HG03571 (cell line): ENCODE measurements around the gene STK32B.
"Not testable (repeated sequence)": the region's sequence is repeated elsewhere in the genome, so short reads cannot be mapped to it uniquely, and the experiment has no call there.

Experiments used
- ATAC-seq: cut with Tn5 transposase; IDR thresholded peaks from one replicate; pipeline ENCODE4 v1.9.1; 2021; ENCODE audit not compliant: unreplicated experiment

STK32B gene

DNA sequence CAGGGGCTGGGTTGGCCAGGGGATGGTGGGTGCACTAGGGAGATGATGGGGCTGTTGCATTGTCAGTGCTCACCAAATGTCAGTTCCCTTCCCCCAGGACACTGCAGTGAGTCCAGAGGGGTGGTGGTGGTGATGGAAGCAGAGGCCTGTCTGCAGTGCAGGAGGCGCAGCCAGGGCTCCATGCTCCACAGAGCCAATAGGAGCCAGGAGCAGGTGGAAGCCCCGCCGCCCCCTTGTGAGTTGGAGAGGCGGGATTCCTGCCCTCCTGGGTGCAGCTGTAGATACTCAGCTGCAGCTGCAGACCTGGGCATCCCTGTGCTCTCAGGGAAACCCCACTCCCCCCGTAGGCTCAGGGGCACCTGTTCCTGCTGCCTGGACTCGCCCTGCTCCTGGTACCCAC, 372.4 kb downstream of the STK32B start:
- ATAC-seq, result no peak

- no peak for ATAC-seq
Measured at GRCh38 chr4:5424211-5424610, 372.9 kb downstream of the STK32B start.

DNA sequence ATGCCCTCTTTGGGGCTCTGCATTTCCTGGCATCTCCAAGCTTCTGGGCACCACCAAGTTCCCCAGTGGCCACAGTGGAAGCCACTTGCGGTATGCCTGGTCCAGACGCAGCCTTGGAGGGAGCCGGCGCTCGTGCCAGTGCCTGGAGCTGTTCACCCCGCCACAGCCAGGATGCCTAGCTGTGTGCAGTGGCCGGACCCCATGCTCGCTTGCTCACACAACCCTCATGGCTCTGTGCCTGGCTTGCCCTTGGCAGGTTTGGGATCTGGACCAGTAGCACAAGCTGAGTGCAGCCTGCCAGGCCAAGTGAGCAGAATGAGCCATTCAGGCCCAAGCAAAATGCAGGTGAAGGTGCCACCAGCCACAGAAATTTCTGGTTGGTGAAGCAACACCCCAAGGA, 373.6 kb downstream of the STK32B start:
- no peak for ATAC-seq

DNA sequence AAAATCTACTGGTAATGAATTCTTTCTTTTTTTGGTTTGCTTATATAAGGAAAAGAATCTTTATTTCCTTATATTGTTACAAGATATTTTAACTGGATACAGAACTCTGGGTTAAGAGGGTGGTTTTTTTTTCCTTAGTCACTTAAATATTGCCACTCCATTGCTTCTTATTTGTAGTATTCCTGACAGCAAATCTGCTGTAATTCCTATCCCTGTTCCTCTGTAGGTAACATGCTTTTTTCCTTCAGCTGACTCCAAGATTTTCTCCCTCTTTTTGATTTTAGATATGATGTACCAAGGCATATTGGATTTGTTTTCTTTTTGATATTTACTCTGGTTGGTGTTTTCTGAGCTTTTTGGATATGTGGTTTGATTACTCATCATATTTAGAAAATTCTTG, 378.5 kb downstream of the STK32B start:
- ATAC-seq, result no peak

DNA sequence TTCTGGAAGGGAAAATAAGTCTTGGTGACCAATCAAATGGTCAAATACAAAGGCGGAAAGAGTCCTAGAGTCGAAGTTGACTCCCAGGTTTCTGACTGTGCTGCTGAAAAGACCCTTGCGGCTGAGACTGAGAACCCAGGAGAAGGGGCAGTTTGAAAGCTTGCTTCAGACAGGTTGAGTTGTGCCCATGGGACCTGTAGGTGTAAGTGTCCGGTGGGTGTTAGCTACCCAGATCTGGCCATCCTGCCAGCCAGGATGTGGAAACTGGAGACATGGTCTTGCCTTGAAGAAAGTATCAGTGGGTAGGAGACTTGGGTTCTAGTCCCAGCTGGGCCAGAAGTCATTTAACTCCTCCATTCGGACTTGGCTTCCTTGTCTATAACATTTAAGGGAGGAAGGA, 381.9 kb downstream of the STK32B start:
- ATAC-seq, result no peak

- ATAC-seq, result no peak
Measured at GRCh38 chr4:5435201-5435600, 383.9 kb downstream of the STK32B start.

- ATAC-seq, result no peak
Measured at GRCh38 chr4:5435823-5436222, 384.5 kb downstream of the STK32B start.

- ATAC-seq, result not testable (repeated sequence)
Measured at GRCh38 chr4:5443976-5444802, 392.9 kb downstream of the STK32B start.

DNA sequence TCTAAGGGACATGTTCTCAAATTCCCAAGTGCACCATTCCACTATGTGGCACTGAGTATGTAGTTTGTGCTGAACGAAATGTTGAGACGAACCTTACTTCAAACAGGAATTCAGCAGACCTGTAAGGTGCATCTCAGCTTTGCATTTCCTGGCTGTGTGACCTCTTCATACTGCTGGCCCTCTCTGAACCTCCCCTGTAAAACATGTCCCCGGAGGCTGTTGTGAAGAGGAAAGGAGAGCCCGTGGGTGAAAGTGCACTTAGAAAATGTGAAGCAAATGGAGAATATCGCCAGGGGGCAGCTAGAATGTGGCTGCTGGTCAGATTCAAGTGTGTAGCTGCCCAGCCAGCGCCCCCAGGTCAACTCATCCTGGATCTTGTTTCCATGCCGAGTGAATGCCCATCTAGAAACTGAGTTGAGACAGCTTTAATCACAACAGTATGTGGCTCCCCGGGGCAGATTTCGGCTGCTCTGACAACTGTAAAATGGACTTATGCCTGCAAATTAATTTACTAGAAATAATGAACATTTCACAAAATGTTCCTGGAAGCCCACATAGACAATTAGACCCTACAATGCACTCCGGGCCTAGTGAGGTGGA, 393.7 kb downstream of the STK32B start:
- no peak for ATAC-seq

DNA sequence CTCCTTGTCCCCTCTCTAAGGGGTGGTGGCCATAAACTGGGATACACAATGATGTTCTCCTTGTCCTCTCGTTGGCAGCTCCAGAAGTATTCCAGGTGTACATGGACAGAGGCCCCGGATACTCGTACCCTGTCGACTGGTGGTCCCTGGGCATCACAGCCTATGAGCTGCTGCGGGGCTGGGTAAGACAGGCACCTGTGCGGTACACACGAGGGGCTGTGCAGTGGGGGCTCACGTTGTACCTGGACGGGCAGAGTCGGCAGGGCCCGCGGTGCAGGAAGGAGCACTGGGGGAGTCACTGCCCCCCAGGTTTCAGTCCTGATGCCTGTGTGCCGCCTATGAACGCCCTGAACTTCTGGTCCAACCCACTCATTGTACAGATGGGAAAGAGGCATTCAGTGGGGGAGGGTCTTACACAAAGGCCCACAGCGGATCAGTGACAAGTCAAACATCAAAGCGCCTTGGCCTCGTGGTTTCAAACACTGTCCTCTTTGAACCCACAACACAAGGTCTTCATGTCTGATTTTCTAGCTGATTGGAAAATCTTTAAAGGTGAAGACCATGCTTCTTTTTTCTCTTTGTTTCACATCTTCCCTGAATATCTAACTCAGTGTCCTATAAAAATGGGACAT, 395.4 kb downstream of the STK32B start:
- ATAC-seq, result no peak

- no peak for ATAC-seq
Measured at GRCh38 chr4:5447755-5448154, 396.5 kb downstream of the STK32B start.

DNA sequence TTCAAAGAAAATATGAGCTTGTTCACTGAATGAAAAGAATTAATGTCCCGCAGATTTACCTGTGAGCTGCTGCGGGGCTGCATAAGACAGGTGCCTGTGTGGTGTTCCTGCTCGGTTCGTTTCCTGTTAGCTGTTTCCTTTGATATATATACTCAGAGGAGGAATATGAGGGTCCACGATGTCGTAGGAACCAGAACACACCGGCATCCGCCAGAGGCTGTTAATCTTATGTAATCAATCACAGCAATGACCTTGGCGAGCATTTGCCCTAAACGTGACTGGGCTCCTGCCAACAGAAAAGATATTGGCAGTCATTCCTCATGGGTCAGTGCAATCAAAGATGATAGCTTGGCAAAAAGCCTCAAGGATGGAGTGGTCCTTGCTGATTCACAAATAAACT, 396.9 kb downstream of the STK32B start:
- ATAC-seq, result no peak

- no peak for ATAC-seq
Measured at GRCh38 chr4:5451243-5451642, 400.0 kb downstream of the STK32B start.

- ATAC-seq, result no peak
Measured at GRCh38 chr4:5452156-5452555, 400.9 kb downstream of the STK32B start.

GRCh38 chr4:5455003-5455585, 403.8 kb downstream of the STK32B start:
- ATAC-seq, result no peak

DNA sequence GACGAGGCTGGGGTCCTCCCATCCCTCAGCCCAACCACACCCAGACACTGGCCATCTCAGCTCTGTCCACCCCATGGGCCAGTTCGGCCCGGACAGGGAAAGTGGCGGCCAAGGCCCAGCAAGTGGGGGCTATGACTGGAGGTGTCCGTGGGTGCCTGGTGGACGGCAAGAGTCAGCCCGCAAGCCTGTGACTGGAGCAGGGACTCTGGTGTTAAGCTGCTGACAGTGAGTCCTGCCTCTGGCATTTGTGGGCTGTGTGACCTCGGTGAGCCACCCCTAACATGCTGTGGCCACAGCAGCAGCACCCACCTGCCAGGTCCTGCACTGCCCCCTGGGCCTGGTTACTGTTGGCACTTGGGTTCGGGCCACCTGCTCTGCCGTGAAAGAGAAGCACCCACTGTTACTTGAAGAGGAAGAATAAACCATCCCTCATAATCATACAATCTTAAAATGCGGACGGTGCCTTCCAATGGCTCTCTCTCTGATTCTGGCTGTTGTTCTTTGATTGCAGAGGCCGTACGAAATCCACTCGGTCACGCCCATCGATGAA, 405.1 kb downstream of the STK32B start:
- no peak for ATAC-seq

GRCh38 chr4:5458676-5459075, 407.4 kb downstream of the STK32B start:
- no peak for ATAC-seq

- ATAC-seq, result no peak
Measured at GRCh38 chr4:5459236-5459635, 408.0 kb downstream of the STK32B start.

GRCh38 chr4:5460106-5460801, 409.0 kb downstream of the STK32B start:
- no peak for ATAC-seq

GRCh38 chr4:5461477-5461876, 410.2 kb downstream of the STK32B start:
- ATAC-seq, result no peak

GRCh38 chr4:5462254-5462835, 411.1 kb downstream of the STK32B start:
- ATAC-seq, result no peak
